GM12878 (cell line): ENCODE data around the gene LRP8. TPM values are rescaled to one million over a fixed set of nuclear protein-coding genes. Genes with fewer than 3 reads are reported as not detected.

Experiments used
- ATAC-seq: fragments of 200-7000 bp; cut with Tn5 transposase; 3 replicates; pipeline ENCODE4 v1.9.1; 2020; ENCODE audit warnings: mild to moderate bottlenecking, moderate library complexity
- BruUV-seq: library from RNA; stranded (reverse); fragments of 400-500 nt; replicated peaks from 2 replicates; lab custom pipeline; 2021; lab: Mats Ljungman, UMichigan
- CTCF ChIA-PET: fragments of 300-600 bp; sonication (Branson Sonifier 250); formaldehyde crosslinking; extraction: SDS; loops from one replicate; lab custom pipeline; 2021; ENCODE audit warnings: inconsistent platforms; lab: Yijun Ruan, JAX
- POLR2A ChIA-PET: fragments of 350-600 bp; formaldehyde crosslinking; extraction: SDS; loops from one replicate; lab custom pipeline; 2021; ENCODE audit warnings: inconsistent platforms; lab: Charles Lee
- RAD21 ChIA-PET: fragments of 300-600 bp; sonication (Branson Sonifier 250); formaldehyde crosslinking; loops from one replicate; lab custom pipeline; 2023; ENCODE audit warnings: antibody characterized with exemption; ENCODE audit not compliant: unreplicated experiment; lab: Charles Lee
- SMC1A ChIA-PET: fragments of 300-600 bp; sonication (Branson Sonifier 250); formaldehyde crosslinking; loops from one replicate; lab custom pipeline; 2023; ENCODE audit not compliant: unreplicated experiment, uncharacterized antibody; lab: Charles Lee
- DNase-seq: peaks from one replicate; pipeline ENCODE4 v3.0.0-alpha.2; 2011; ENCODE audit warnings: low read depth, low spot score
- FAIRE-seq: peaks from 3 replicates; lab custom pipeline; 2011; peaks lifted over from hg19 to GRCh38; lab: Jason Lieb, UNC
- H2AFZ ChIP-seq: 2 replicates; pipeline ENCODE4 v1.6.0; 2011; ENCODE audit warnings: low read depth, low read length, control low read depth; ENCODE audit not compliant: control insufficient read depth
- H3K27ac ChIP-seq: 2 replicates; pipeline ENCODE4 v1.5.1; 2011; ENCODE audit warnings: control low read depth; ENCODE audit not compliant: control insufficient read depth, insufficient read depth
- H3K27me3 ChIP-seq, 2 experiments: replicated peaks in 1 of 2; 2 replicates each; pipeline versions ENCODE4 v1.6.0 to v1.6.1; 2011; ENCODE audit warnings: low read length in 1 of 2; ENCODE audit not compliant: control insufficient read depth in 2 of 2, insufficient read depth in 2 of 2
- H3K36me3 ChIP-seq, 2 experiments: 2 replicates each; pipeline ENCODE4 v1.5.1; 2011; ENCODE audit warnings: low read length in 1 of 2; ENCODE audit not compliant: control insufficient read depth in 2 of 2, insufficient read depth in 2 of 2
- H3K4me1 ChIP-seq: 2 replicates; pipeline ENCODE4 v1.6.1; 2011; ENCODE audit warnings: mild to moderate bottlenecking, low read length, moderate library complexity, mixed read lengths; ENCODE audit not compliant: control insufficient read depth, insufficient read depth
- H3K4me2 ChIP-seq: 2 replicates; pipeline ENCODE4 v1.6.0; 2011; ENCODE audit warnings: control low read depth; ENCODE audit not compliant: control insufficient read depth, insufficient read depth
- H3K4me3 ChIP-seq: fragments of 200-600 bp; sonication (generic); 2 replicates; pipeline ENCODE4 v1.5.1; 2016
- H3K79me2 ChIP-seq: 2 replicates; pipeline ENCODE4 v1.6.0; 2011; ENCODE audit warnings: low read length; ENCODE audit not compliant: control insufficient read depth, insufficient read depth
- H3K9ac ChIP-seq: 2 replicates; pipeline ENCODE4 v1.8.0; 2011; ENCODE audit warnings: low read length, control low read depth, mixed read lengths; ENCODE audit not compliant: control insufficient read depth, insufficient read depth
- H3K9me3 ChIP-seq: replicated peaks from 3 replicates; pipeline ENCODE4 v1.5.1; 2011; ENCODE audit warnings: mild to moderate bottlenecking, low read length; ENCODE audit not compliant: control insufficient read depth, insufficient read depth
- H4K20me1 ChIP-seq: 2 replicates; pipeline ENCODE4 v1.6.0; 2011; ENCODE audit not compliant: control insufficient read depth, insufficient read depth
- HCFC1 ChIP-seq: fragments of 150-350 bp; IDR thresholded peaks from 2 replicates; pipeline ENCODE4 v1.6.1; 2014; ENCODE audit warnings: low read length
- NFXL1 ChIP-seq: fragments of 450-650 bp; IDR thresholded peaks from 2 replicates; pipeline ENCODE4 v1.6.1; 2017; ENCODE audit warnings: antibody characterized with exemption, mild to moderate bottlenecking, borderline replicate concordance
- PAX8 ChIP-seq: fragments of 450-650 bp; IDR thresholded peaks from 2 replicates; pipeline ENCODE4 v1.6.1; 2017; ENCODE audit warnings: mild to moderate bottlenecking, moderate library complexity
- SIX5 ChIP-seq: IDR thresholded peaks from 2 replicates; pipeline ENCODE4 v1.6.1; 2011; ENCODE audit warnings: mild to moderate bottlenecking, low read depth, low read length, moderate library complexity; ENCODE audit not compliant: severe bottlenecking
- ZNF207 ChIP-seq: fragments of 450-650 bp; IDR thresholded peaks from 2 replicates; pipeline ENCODE4 v1.6.1; 2014; ENCODE audit warnings: antibody characterized with exemption, mild to moderate bottlenecking, borderline replicate concordance
- WGBS: methylation state at CpG from one replicate; pipeline ENCODE4 v1.1.6; 2016; ENCODE audit warnings: low lambda C conversion rate; ENCODE audit not compliant: insufficient replicate concordance, insufficient coverage; ENCODE audit errors: missing lambda C conversion rate; 5-methylcytosine and 5-hydroxymethylcytosine counted together
- in situ Hi-C: fragments of 300-500 bp; cut with MboI; formaldehyde crosslinking; loops from 9 replicates; pipeline ENCODE4 v1.14.3; 2018; ENCODE audit warnings: mixed read lengths
- intact Hi-C: fragments of 100-400 bp; cut with micrococcal nuclease; formaldehyde crosslinking; loops from one replicate; pipeline ENCODE4 v1.14.2; 2022; ENCODE audit not compliant: unreplicated experiment
- polyA plus RNA-seq, 11 experiments: library from polyadenylated mRNA; depleted of rRNA in 4 of 11; unstranded in 6 of 11; stranded (reverse) in 5 of 11; fragments of >200 nt; fragmentation: Nextera tagmentation in 4 of 11; fragmentation: Illumina TruSeq in 1 of 11; extraction: Ambion mirVana in 4 of 11; extraction: Trizol in 1 of 11; gene quantifications; 1 replicate in 1 of 11; 2 replicates in 10 of 11; pipeline versions ENCODE4 v1.2.1 to v1.2.3, GENCODE V29; 2011 to 2016; ENCODE audit warnings: inconsistent platforms in 2 of 11, missing spikeins in 2 of 11, low read depth in 1 of 11
- total RNA-seq, 4 experiments: library from RNA; depleted of rRNA in 3 of 4; stranded (reverse); fragments of >200 nt in 3 of 4; fragmentation: Illumina TruSeq in 1 of 4; extraction: Trizol in 1 of 4; gene quantifications; 2 replicates each; pipeline versions ENCODE4 v1.2.1 to v1.2.3, GENCODE V29; 2013 to 2021
- TF ChIP-seq, protein P1 (sequence below): IDR thresholded peaks from 2 replicates; pipeline ENCODE4 v1.6.1; 2011; ENCODE audit warnings: low read depth, low read length, improper control_type of control experiment, borderline replicate concordance

LRP8 gene
- total and polyA plus RNA-seq, 10 of the 15 experiments (the other 5 are each of a cell fraction or from before 2014, with no cell fraction given): 2.8 to 40.5 (median 22.3) TPM

DNA sequence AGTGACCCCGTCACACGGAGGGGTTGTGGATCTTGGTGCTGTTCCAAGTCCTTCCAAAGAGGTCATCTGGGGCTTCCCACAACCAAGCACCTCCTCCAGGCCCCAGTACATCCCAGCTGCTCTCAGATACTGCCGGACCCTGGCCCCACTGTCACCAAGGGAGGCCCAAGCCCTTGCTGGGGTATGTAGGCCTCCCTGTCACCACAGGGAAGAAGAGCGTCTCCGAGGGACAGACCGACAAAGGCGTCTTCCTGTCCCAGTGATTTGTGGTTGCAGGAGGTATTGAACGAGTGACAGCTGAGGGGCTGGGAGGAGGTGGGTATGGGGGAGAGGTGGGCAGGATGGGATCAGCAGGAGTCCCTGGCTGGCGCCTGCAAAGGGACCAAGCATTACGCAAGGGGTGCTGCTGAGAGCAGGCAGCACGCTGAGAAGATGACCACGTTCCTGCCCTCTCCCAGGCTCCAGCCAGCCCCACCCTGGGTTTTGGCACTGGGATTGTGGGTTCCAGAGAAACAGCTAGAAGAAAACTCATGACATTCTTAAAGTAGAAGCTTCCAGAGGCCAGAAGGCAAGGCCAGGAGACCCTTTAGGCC lies 29.7 kb downstream of the LRP8 start:
- in situ Hi-C loops: no loop called here
- BruUV-seq: no TSS peak
- WGBS: 71% methylated on average over 12 of the region's 12 CpGs
- ChIA-PET CTCF (no interaction called here), POLR2A (interaction anchor here (1.6 kb wide), 1 partner anchor 21 kb away, joined by 4 read pairs; no protein-coding TSS in a partner anchor), RAD21 (interaction anchor here (0.5 kb wide), 1 partner anchor 105 kb away, joined by 4 read pairs; no protein-coding TSS in a partner anchor), SMC1A (no interaction called here)
- no peak overlapping the region for H3K4me2 ChIP-seq
- no peak overlapping the region for H3K4me3 ChIP-seq
- no peaks in the 10 kb centered on the region for H3K9me3 ChIP-seq
- intact Hi-C loops: no loop called here
- ATAC-seq (no peak), FAIRE-seq (no peak), DNase-seq (no peak)
- peaks cover 19% of the 10 kb centered on the region for H3K79me2 ChIP-seq
- H4K20me1 ChIP-seq: no peaks in the 10 kb centered on the region
- peaks cover 34% of the 10 kb centered on the region for H3K4me1 ChIP-seq
- TF ChIP-seq SIX5: no peak
- no peak overlapping the region for H3K9ac ChIP-seq
- H2AFZ ChIP-seq: no peak overlapping the region
- peaks cover 5 to 7% of the 10 kb centered on the region in 2 experiments; a peak in 2 of 4 replicates for H3K36me3 ChIP-seq
- no peak overlapping the region for H3K27ac ChIP-seq
- H3K27me3 ChIP-seq: no peaks in the 10 kb centered on the region

DNA sequence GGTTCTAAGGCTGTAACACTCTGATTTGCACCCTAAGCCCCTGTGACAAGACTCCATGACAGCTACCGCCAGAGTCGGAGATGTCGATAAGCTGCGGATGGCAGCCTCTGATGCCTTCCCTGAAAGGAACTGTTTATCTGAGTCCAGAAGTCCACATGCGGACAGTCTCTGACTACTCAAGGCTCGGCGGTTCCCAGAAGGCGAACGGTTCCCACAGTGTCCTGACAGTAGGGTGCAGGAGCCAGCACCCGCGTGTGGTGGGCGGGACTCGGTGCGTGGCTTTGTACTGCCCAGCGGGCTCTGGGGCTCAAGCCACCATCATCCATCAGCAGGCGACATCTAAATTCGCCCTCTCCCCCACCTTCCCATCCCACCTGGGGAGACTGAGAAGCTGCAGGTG lies 30.7 kb downstream of the LRP8 start:
- H3K4me3 ChIP-seq: no peak overlapping the region
- CTCF ChIA-PET: interaction anchor here (1.4 kb wide), 1 partner anchor 96 kb away, joined by 3 read pairs; no protein-coding TSS in a partner anchor
- intact Hi-C loops: no loop called here
- no peaks in the 10 kb centered on the region for H3K27me3 ChIP-seq
- H3K4me1 ChIP-seq: peaks cover 44% of the 10 kb centered on the region
- peaks cover 5 to 7% of the 10 kb centered on the region in 2 experiments; a peak in 2 of 4 replicates for H3K36me3 ChIP-seq
- no peak overlapping the region for H3K27ac ChIP-seq
- BruUV-seq: no TSS peak
- no peaks in the 10 kb centered on the region for H3K9me3 ChIP-seq
- RAD21 ChIA-PET: interaction anchor here (0.5 to 3.1 kb wide), 7 partner anchors 11 to 96 kb away, joined by 3 to 16 read pairs (median 6); no protein-coding TSS in a partner anchor
- ATAC-seq: no peak
- FAIRE-seq: no peak
- peaks cover 19% of the 10 kb centered on the region for H3K79me2 ChIP-seq
- SMC1A ChIA-PET: interaction anchor here (1.3 to 2.7 kb wide), 4 partner anchors 11 to 112 kb away, joined by 3 to 11 read pairs (median 8); no protein-coding TSS in a partner anchor
- WGBS: 98% methylated on average over 17 of the region's 17 CpGs
- no peak for DNase-seq
- TF ChIP-seq, protein P1, sequence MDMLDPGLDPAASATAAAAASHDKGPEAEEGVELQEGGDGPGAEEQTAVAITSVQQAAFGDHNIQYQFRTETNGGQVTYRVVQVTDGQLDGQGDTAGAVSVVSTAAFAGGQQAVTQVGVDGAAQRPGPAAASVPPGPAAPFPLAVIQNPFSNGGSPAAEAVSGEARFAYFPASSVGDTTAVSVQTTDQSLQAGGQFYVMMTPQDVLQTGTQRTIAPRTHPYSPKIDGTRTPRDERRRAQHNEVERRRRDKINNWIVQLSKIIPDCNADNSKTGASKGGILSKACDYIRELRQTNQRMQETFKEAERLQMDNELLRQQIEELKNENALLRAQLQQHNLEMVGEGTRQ: no peak
- no peak for TF ChIP-seq ZNF207
- no peak for TF ChIP-seq PAX8
- no peak for TF ChIP-seq HCFC1
- TF ChIP-seq NFXL1: no peak
- no peak overlapping the region for H3K9ac ChIP-seq
- POLR2A ChIA-PET: interaction anchor here (0.6 to 2.3 kb wide), 2 partner anchors 11 to 22 kb away, joined by 3 to 9 read pairs; no protein-coding TSS in a partner anchor
- H3K4me2 ChIP-seq: no peak overlapping the region
- H4K20me1 ChIP-seq: no peaks in the 10 kb centered on the region
- no peak overlapping the region for H2AFZ ChIP-seq
- in situ Hi-C loops: no loop called here
